ENCODE results near the gene FSIP1. TPM values are rescaled to one million over a fixed set of nuclear protein-coding genes. Genes with fewer than 3 reads are reported as not detected.

FSIP1 gene
- total RNA-seq, 1 donor from 2014 or later: 2.5 TPM

- H3K4me3 Mint-ChIP-seq: peak overlapping the region; percentile 90
- Histone ChIP-seq H3K36me3 (no peaks in the 10 kb centered on the region), H3K4me3 (peak overlapping the region; percentile 76), H2AFZ (replicated peaks) (no peak overlapping the region), H3K4me2 (peak overlapping the region; percentile 84), H3K27ac (no peak overlapping the region), H3K27me3 (peaks cover 12% of the 10 kb centered on the region), H3K9ac (no peak overlapping the region), H3K9me3 (ENCODE audit: low read depth) (no peaks in the 10 kb centered on the region), H3F3A (ENCODE audit: low read depth) (no peaks in the 10 kb centered on the region), H3K4me1 (peaks cover 19% of the 10 kb centered on the region), H3K79me2 (ENCODE audit: low read depth) (peaks cover 8% of the 10 kb centered on the region), H4K20me1 (ENCODE audit: low read depth) (no peaks in the 10 kb centered on the region)
- peaks cover 6% of the 10 kb centered on the region for H3K27me3 Mint-ChIP-seq (ENCODE audit: insufficient read depth, low read depth)
- peaks cover 5% of the 10 kb centered on the region for H3K9me3 Mint-ChIP-seq
- DNase-seq (ENCODE audit: low spot score): peak; percentile 87
- H3K27ac Mint-ChIP-seq: peak overlapping the region; percentile 94
- TF ChIP-seq EZH2 (IDR thresholded peaks at IDR 0.05) (no peak), EZH2phosphoT487 (IDR thresholded peaks at IDR 0.05) (no peak)
- TF ChIP-seq, protein P1, sequence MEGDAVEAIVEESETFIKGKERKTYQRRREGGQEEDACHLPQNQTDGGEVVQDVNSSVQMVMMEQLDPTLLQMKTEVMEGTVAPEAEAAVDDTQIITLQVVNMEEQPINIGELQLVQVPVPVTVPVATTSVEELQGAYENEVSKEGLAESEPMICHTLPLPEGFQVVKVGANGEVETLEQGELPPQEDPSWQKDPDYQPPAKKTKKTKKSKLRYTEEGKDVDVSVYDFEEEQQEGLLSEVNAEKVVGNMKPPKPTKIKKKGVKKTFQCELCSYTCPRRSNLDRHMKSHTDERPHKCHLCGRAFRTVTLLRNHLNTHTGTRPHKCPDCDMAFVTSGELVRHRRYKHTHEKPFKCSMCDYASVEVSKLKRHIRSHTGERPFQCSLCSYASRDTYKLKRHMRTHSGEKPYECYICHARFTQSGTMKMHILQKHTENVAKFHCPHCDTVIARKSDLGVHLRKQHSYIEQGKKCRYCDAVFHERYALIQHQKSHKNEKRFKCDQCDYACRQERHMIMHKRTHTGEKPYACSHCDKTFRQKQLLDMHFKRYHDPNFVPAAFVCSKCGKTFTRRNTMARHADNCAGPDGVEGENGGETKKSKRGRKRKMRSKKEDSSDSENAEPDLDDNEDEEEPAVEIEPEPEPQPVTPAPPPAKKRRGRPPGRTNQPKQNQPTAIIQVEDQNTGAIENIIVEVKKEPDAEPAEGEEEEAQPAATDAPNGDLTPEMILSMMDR (IDR thresholded peaks at IDR 0.05): no peak
- peaks cover 14% of the 10 kb centered on the region for H3K36me3 Mint-ChIP-seq
- H3K4me1 Mint-ChIP-seq: peaks cover 39% of the 10 kb centered on the region
Observed at GRCh38 chr15:39579487-39580116, 203.0 kb downstream of the FSIP1 start.

DNA sequence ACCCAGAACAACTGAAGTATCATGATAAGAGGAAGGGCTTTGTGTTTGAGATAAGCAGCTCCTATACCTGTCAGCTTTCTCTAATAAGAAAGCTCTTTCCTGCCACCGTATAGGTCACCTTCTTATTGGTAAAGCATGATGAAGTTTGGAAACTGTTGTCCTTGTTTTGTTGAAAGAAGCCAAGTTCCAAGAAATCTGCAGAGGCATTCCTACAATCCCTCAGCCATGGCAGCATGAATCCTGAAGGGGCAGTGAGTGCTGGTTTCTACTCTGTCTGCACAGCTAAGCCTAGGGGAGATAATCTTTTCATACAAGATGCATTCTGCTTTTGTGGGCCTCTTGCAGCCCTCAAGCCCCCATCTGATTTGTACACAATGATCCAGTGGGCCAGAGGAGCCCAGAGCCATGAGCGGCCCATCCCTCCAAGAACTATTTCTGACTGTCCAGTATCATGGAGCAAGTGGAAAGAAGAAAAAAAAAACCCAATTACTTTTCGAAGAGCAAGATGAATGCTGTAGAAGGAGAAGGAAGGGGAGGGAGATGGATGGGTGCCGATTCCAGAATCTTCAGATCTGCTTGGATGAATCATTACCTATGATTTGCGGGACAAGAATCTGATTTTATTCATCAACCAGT is 203.7 kb downstream of the FSIP1 start:
- peaks cover 19% of the 10 kb centered on the region for H3K4me1 ChIP-seq
- Mint-ChIP-seq H3K36me3 (peaks cover 10% of the 10 kb centered on the region), H3K4me3 (peak overlapping the region; percentile 90), H3K27me3 (ENCODE audit: insufficient read depth, low read depth) (peaks cover 6% of the 10 kb centered on the region), H3K27ac (peak overlapping the region; percentile 94), H3K9me3 (peaks cover 5% of the 10 kb centered on the region), H3K4me1 (peaks cover 38% of the 10 kb centered on the region)
- H2AFZ ChIP-seq (replicated peaks): no peak overlapping the region
- peaks cover 8% of the 10 kb centered on the region for H3K79me2 ChIP-seq (ENCODE audit: low read depth)
- no peak overlapping the region for H3K9ac ChIP-seq
- peak overlapping the region; percentile 84 for H3K4me2 ChIP-seq
- peak; percentile 50 for DNase-seq (ENCODE audit: low spot score)
- H4K20me1 ChIP-seq (ENCODE audit: low read depth): no peaks in the 10 kb centered on the region
- H3K27ac ChIP-seq: no peak overlapping the region
- H3K4me3 ChIP-seq: no peak overlapping the region
- peaks cover 12% of the 10 kb centered on the region for H3K27me3 ChIP-seq
- no peaks in the 10 kb centered on the region for H3K36me3 ChIP-seq
- no peaks in the 10 kb centered on the region for H3K9me3 ChIP-seq (ENCODE audit: low read depth)
- TF ChIP-seq EZH2 (IDR thresholded peaks at IDR 0.05) (no peak), EZH2phosphoT487 (IDR thresholded peaks at IDR 0.05) (no peak)
- TF ChIP-seq, protein P1 (IDR thresholded peaks at IDR 0.05): no peak
- H3F3A ChIP-seq (ENCODE audit: low read depth): no peaks in the 10 kb centered on the region

DNA sequence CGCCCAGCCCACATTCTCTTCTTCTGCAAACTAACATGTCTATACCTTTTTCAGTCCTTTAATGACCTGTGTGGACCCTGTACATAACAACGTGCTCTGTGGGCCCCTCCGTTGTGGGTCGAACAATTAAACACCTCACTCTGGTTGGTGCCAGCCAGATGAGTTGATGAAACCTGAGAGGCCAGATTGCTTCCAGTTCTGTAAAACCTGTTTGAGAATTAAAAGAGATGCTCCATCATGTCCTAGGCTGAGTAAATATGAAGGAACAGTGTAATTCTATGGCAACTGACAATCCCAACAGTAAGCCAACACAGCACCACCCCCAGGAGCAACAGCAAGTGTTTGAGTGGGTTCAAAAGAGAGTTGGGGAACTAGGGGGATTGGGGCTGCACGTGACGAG is 207.5 kb downstream of the FSIP1 start:
- Histone ChIP-seq H3K36me3 (no peaks in the 10 kb centered on the region), H3K4me2 (no peak overlapping the region), H3K4me3 (no peak overlapping the region), H2AFZ (replicated peaks) (no peak overlapping the region), H3K9ac (no peak overlapping the region), H3K27ac (no peak overlapping the region), H3K4me1 (peaks cover 26% of the 10 kb centered on the region), H3K9me3 (ENCODE audit: low read depth) (no peaks in the 10 kb centered on the region), H3F3A (ENCODE audit: low read depth) (peaks cover 12% of the 10 kb centered on the region), H3K27me3 (peaks cover 12% of the 10 kb centered on the region), H4K20me1 (ENCODE audit: low read depth) (no peaks in the 10 kb centered on the region), H3K79me2 (ENCODE audit: low read depth) (no peaks in the 10 kb centered on the region)
- H3K36me3 Mint-ChIP-seq: peaks cover 2% of the 10 kb centered on the region
- no peaks in the 10 kb centered on the region for H3K27me3 Mint-ChIP-seq (ENCODE audit: insufficient read depth, low read depth)
- no peak overlapping the region for H3K4me3 Mint-ChIP-seq
- TF ChIP-seq EZH2 (IDR thresholded peaks at IDR 0.05) (no peak), EZH2phosphoT487 (IDR thresholded peaks at IDR 0.05) (no peak)
- TF ChIP-seq, protein P1 (IDR thresholded peaks at IDR 0.05): no peak
- no peak overlapping the region for H3K27ac Mint-ChIP-seq
- DNase-seq (ENCODE audit: low spot score): no peak
- H3K9me3 Mint-ChIP-seq: peaks cover 5% of the 10 kb centered on the region
- peaks cover 19% of the 10 kb centered on the region for H3K4me1 Mint-ChIP-seq

Data from neural progenitor cell (in vitro differentiated cells).